Gastroesophageal sphincter (tissue), 4 donors: Measurements from ENCODE around the gene RAPGEF1. TPM values are rescaled to one million over a fixed set of nuclear protein-coding genes. Genes with fewer than 3 reads are reported as not detected.

Source experiments
- ATAC-seq: fragments of 150-250 bp; one replicate; pipeline ENCODE4 v1.9.1; 2016; ENCODE audit warnings: mild to moderate bottlenecking, moderate library complexity
- H3K27ac ChIP-seq, 4 donors: fragments of 200-600 bp; sonication (generic) in 3 of 4; 1 replicate in 3 of 4; 2 replicates in 1 of 4; pipeline ENCODE4 v1.5.1; 2016 to 2019
- H3K27me3 ChIP-seq: fragments of 200-600 bp; sonication (generic); one replicate; pipeline ENCODE4 v1.5.1; 2019
- H3K36me3 ChIP-seq, 2 donors: fragments of 200-600 bp; sonication (generic); one replicate each; pipeline ENCODE4 v1.5.1; 2019; ENCODE audit warnings: control low read depth in 1 of 2
- H3K4me1 ChIP-seq, 3 donors: fragments of 200-600 bp; sonication (generic); 1 replicate in 2 of 3; 2 replicates in 1 of 3; pipeline ENCODE4 v1.5.1; 2016 to 2019; ENCODE audit warnings: control low read depth in 2 of 3
- H3K4me3 ChIP-seq, 2 donors: fragments of 200-600 bp; sonication (generic); one replicate each; pipeline ENCODE4 v1.5.1; 2019; ENCODE audit warnings: mild to moderate bottlenecking in 1 of 2, moderate library complexity in 1 of 2
- H3K9me3 ChIP-seq, 3 donors: fragments of 200-600 bp; sonication (generic); one replicate each; pipeline ENCODE4 v1.5.1; 2017 to 2019; ENCODE audit warnings: control low read depth in 2 of 3
- CTCF ChIP-seq, 4 experiments: fragments of 200-600 bp in 2 of 4; fragments of 450-650 bp in 2 of 4; sonication (generic) in 1 of 4; IDR thresholded peaks; one replicate each; pipeline ENCODE4 v1.5.1; 2017 to 2019; ENCODE audit warnings: antibody characterized with exemption in 4 of 4, mild to moderate bottlenecking in 2 of 4, moderate library complexity in 2 of 4
- EP300 ChIP-seq: sonication (generic); formaldehyde crosslinking; IDR thresholded peaks from one replicate; pipeline ENCODE4 v1.6.1; 2017; ENCODE audit warnings: antibody characterized with exemption, mild to moderate bottlenecking
- POLR2A ChIP-seq, 2 donors: fragments of 450-650 bp; IDR thresholded peaks; one replicate each; pipeline ENCODE4 v1.6.1; 2017; ENCODE audit warnings: antibody characterized with exemption in 2 of 2, mild to moderate bottlenecking in 2 of 2, moderate library complexity in 1 of 2
- POLR2AphosphoS5 ChIP-seq: sonication (generic); formaldehyde crosslinking; IDR thresholded peaks from one replicate; pipeline ENCODE4 v1.6.1; 2017; ENCODE audit warnings: antibody characterized with exemption
- WGBS, 2 donors: methylation state at CpG; one replicate each; pipeline ENCODE4 v1.1.5; 2018; ENCODE audit warnings: low coverage in 1 of 2; 5-methylcytosine and 5-hydroxymethylcytosine counted together
- total RNA-seq, 4 donors: library from RNA; depleted of rRNA; stranded (reverse); fragments of >200 nt; gene quantifications; one replicate each; pipeline ENCODE4 v1.1.0, GENCODE V29; 2016

RAPGEF1 gene
- total RNA-seq, 4 donors from 2014 or later: 47.5 to 162 (median 77.6) TPM

GRCh38 chr9:131744171-131744719 lies 4.4 kb upstream of the RAPGEF1 start:
- H3K9me3 ChIP-seq: no peaks in the 10 kb centered on the region
- H3K27ac ChIP-seq: no peak overlapping the region
- WGBS, 2 donors: 69 to 74% methylated on average over 3 to 6 of the region's 9 CpGs
- no peaks in the 10 kb centered on the region for H3K4me1 ChIP-seq
- H3K36me3 ChIP-seq: no peaks in the 10 kb centered on the region
- no peak overlapping the region for H3K4me3 ChIP-seq
- ATAC-seq: no peak
- TF ChIP-seq CTCF (IDR thresholded peaks at IDR 0.05) (no peak), POLR2AphosphoS5 (no peak), POLR2A (IDR thresholded peaks at IDR 0.05) (no peak)
- H3K27me3 ChIP-seq: no peaks in the 10 kb centered on the region

GRCh38 chr9:131743501-131743900 lies 3.6 kb upstream of the RAPGEF1 start:
- Histone ChIP-seq H3K9me3 (no peaks in the 10 kb centered on the region), H3K4me3 (no peak overlapping the region), H3K4me1 (peaks cover 0 to 7% (median 5%) of the 10 kb centered on the region in 3 donors), H3K27me3 (no peaks in the 10 kb centered on the region), H3K27ac (no peak overlapping the region), H3K36me3 (no peaks in the 10 kb centered on the region)
- TF ChIP-seq CTCF (IDR thresholded peaks at IDR 0.05) (no peak), POLR2A (IDR thresholded peaks at IDR 0.05) (no peak), EP300 (no peak), POLR2AphosphoS5 (no peak)
- 67% methylated on average over 1 of the region's 1 CpG; no CpG with 5 or more reads in 1 of the 2 donors for WGBS, 2 donors
- no peak for ATAC-seq

- Histone ChIP-seq H3K9me3 (no peaks in the 10 kb centered on the region), H3K27ac (no peak overlapping the region), H3K27me3 (no peaks in the 10 kb centered on the region), H3K4me1 (peaks cover 0 to 11% (median 8%) of the 10 kb centered on the region in 3 donors), H3K4me3 (no peak overlapping the region), H3K36me3 (no peaks in the 10 kb centered on the region)
- TF ChIP-seq POLR2A (IDR thresholded peaks at IDR 0.05): no peak
- TF ChIP-seq POLR2AphosphoS5: no peak
- no peak for TF ChIP-seq EP300
- TF ChIP-seq CTCF (IDR thresholded peaks at IDR 0.05): no peak
- 58 to 75% methylated on average over 1 to 2 of the region's 2 CpGs for WGBS, 2 donors
- no peak for ATAC-seq
Observed at GRCh38 chr9:131743096-131743495, 3.2 kb upstream of the RAPGEF1 start.

GRCh38 chr9:131740898-131741297 lies 1.0 kb upstream of the RAPGEF1 start:
- Histone ChIP-seq H3K27me3 (no peaks in the 10 kb centered on the region), H3K4me1 (peaks cover 0 to 33% (median 21%) of the 10 kb centered on the region in 3 donors), H3K4me3 (no peak overlapping the region), H3K9me3 (no peaks in the 10 kb centered on the region), H3K27ac (no peak overlapping the region), H3K36me3 (no peaks in the 10 kb centered on the region)
- 93% methylated on average over 3 of the region's 5 CpGs; no CpG with 5 or more reads in 1 of the 2 donors for WGBS, 2 donors
- ATAC-seq: no peak
- TF ChIP-seq POLR2AphosphoS5 (no peak), POLR2A (IDR thresholded peaks at IDR 0.05) (no peak), CTCF (IDR thresholded peaks at IDR 0.05) (no peak), EP300 (no peak)
